SK-N-SH treated with all-trans-retinoic acid at 6 μM for 48 hours (cell line): Measurements from ENCODE around the gene B4GALT2.

Experiments
- ARNTL ChIP-seq: fragments of 450-650 bp; formaldehyde crosslinking; IDR thresholded peaks from 2 replicates; pipeline ENCODE4 v1.5.0; 2020; ENCODE audit warnings: low read depth, mild to moderate bottlenecking, moderate library complexity, borderline replicate concordance
- BACH2 ChIP-seq: fragments of 250-450 bp; sonication (Bioruptor Pico); IDR thresholded peaks from 2 replicates; pipeline ENCODE4 v1.9.0; 2021; ENCODE audit warnings: mild to moderate bottlenecking, borderline replicate concordance
- CSDC2 ChIP-seq: fragments of 250-450 bp; sonication (Bioruptor Pico); IDR thresholded peaks from 2 replicates; pipeline ENCODE4 v1.5.0; 2020; ENCODE audit warnings: mild to moderate bottlenecking, moderate library complexity
- GLIS3 ChIP-seq: fragments of 250-450 bp; sonication (Bioruptor Pico); IDR thresholded peaks from 2 replicates; pipeline ENCODE4 v1.5.0; 2020; ENCODE audit warnings: mild to moderate bottlenecking, moderate library complexity
- ISL1 ChIP-seq: fragments of 250-450 bp; sonication (Bioruptor Pico); IDR thresholded peaks from 2 replicates; pipeline ENCODE4 v2.1.2; 2022; ENCODE audit warnings: mild to moderate bottlenecking, moderate library complexity
- PATZ1 ChIP-seq: fragments of 250-450 bp; sonication (Bioruptor Pico); IDR thresholded peaks from 2 replicates; pipeline ENCODE4 v1.8.0; 2020; ENCODE audit warnings: mild to moderate bottlenecking, moderate library complexity, borderline replicate concordance
- POU6F1 ChIP-seq: fragments of 250-450 bp; sonication (Bioruptor Pico); IDR thresholded peaks from 2 replicates; pipeline ENCODE4 v1.8.0; 2021; ENCODE audit warnings: low read depth, mild to moderate bottlenecking, moderate library complexity, borderline replicate concordance
- SNAI2 ChIP-seq: fragments of 250-450 bp; sonication (Bioruptor Pico); IDR thresholded peaks from 2 replicates; pipeline ENCODE4 v1.5.0; 2020; ENCODE audit warnings: mild to moderate bottlenecking, moderate library complexity
- TOX ChIP-seq: fragments of 250-450 bp; sonication (Bioruptor Pico); IDR thresholded peaks from 2 replicates; pipeline ENCODE4 v1.8.0; 2021; ENCODE audit warnings: mild to moderate bottlenecking, moderate library complexity, borderline replicate concordance
- ZFP3 ChIP-seq: fragments of 250-450 bp; sonication (Bioruptor Pico); IDR thresholded peaks from 2 replicates; pipeline ENCODE4 v1.5.0; 2020; ENCODE audit warnings: mild to moderate bottlenecking, moderate library complexity
- ZFP30 ChIP-seq: fragments of 450-650 bp; formaldehyde crosslinking; IDR thresholded peaks from 2 replicates; pipeline ENCODE4 v1.5.0; 2022; ENCODE audit warnings: mild to moderate bottlenecking, moderate library complexity

GRCh38 chr1:43953361-43953760 lies 25.6 kb upstream of the B4GALT2 start:
- TF ChIP-seq TOX (CRISPR knock-in tag) = no peak
- no peak for TF ChIP-seq CSDC2
- TF ChIP-seq POU6F1 (CRISPR knock-in tag) = no peak
- no peak for TF ChIP-seq ARNTL (CRISPR knock-in tag)
- TF ChIP-seq ZFP3 (CRISPR knock-in tag) = no peak
- no peak for TF ChIP-seq ZFP30 (CRISPR knock-in tag)
- no peak for TF ChIP-seq GLIS3 (CRISPR knock-in tag)
- TF ChIP-seq PATZ1 (CRISPR knock-in tag) = no peak
- no peak for TF ChIP-seq ISL1 (CRISPR knock-in tag)
- TF ChIP-seq BACH2 (CRISPR knock-in tag) = no peak
- no peak for TF ChIP-seq SNAI2 (CRISPR knock-in tag)
